ENCODE results near the gene MYH16.
"Not testable (repeated sequence)": the region's sequence is repeated elsewhere in the genome, so short reads cannot be mapped to it uniquely, and the experiment has no call there.

The MYH16 gene

GRCh38 chr7:99272476-99273045, at the start of gene MYH16:
TSS of gene MYH16 (plus strand) at chr7:99272839.
- DNase-seq = no peak

DNA sequence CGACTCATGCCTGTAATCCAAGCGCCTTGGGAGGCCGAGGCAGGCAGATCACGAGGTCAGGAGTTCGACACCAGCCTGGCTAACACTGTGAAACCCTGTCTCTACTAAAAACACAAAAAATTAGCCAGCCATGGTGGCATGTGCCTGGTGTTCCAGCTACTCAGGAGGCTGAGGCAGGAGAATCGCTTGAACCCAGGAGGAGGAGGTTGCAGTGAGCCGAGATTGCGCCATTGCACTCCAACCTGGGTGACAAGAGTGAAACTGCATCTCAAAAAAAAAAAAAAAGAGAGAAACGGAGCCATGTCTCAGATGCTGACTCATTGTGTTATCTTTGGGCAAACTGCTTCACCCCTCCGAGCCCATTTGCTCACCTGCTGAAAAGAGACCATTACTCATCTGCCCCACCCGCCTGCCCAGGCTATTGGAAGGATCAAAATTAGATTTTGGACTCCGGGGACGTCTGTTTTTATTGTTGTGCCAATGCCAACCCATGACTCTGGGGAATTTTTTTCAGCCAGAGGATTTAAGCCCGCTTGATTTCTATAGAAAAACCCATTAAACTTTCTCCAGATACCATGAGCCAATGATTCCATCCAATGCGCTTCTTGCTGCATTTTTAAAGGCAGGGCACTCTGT, 48.3 kb upstream of the MYH16 start:
- DNase-seq = not testable (repeated sequence)

GRCh38 chr7:99224899-99225265, 47.8 kb upstream of the MYH16 start:
- no peak for DNase-seq

GRCh38 chr7:99229234-99229633, 43.4 kb upstream of the MYH16 start:
- no peak for DNase-seq

DNA sequence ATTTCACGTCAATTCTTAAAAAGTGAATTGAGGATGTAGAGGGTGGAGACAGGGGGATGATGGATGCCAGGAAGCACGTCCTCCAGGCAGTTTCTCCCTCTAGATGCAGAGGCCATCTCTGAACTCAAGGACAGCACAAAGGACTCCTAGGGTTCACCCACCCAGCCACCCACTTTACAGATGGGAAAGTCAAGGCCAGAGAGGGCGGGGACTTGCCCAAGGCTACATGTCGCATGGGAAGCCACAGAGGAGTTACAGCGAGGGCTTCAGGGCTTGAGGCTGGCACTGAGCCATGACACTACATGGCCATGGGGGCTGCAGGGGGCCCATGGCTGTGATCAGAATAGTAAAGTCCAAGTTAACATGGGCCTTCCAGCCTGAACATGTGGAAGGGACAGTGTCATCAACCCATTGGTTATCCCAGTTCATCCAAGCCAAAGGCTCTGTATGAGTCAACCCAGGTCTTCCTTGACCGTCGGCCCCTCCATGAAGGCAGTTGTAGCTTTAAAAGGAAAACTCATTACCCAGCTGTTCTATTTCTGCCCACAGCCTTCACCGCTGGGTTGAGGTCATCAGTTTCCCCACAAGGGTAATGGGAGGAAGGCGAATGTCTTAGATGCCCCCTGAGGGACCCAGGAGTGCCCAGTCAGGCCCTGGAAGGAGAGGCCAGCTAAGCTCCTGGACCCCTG, 40.4 kb upstream of the MYH16 start:
- no peak for DNase-seq

DNA sequence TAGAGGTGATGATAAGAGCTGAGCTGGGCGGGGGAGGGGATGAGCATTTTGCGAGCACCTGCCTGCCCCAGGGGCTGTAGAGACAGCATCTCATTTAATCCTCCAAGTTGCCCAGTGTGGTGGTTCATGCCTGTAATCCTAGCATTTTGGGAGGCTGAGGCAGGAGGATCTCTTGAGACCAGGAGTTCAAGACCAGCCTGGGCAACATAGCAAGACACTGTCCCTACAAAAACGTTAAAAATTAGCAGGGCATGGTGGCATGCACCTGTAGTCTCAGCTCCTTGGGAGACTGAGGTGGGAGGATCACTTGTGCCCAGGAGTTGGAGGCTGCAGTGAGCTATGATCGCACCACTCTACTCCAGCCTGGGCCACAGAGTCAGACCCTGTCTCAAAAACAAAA, 39.7 kb upstream of the MYH16 start:
- DNase-seq = not testable (repeated sequence)

- no peak for DNase-seq
Observed at GRCh38 chr7:99234185-99234584, 38.5 kb upstream of the MYH16 start.

- DNase-seq = no peak
Observed at GRCh38 chr7:99235925-99236324, 36.7 kb upstream of the MYH16 start.

GRCh38 chr7:99237876-99238275, 34.8 kb upstream of the MYH16 start:
- DNase-seq = not testable (repeated sequence)

- no peak for DNase-seq
Observed at GRCh38 chr7:99238558-99239341, 33.9 kb upstream of the MYH16 start.

- no peak for DNase-seq
Observed at GRCh38 chr7:99242682-99243081, 30.0 kb upstream of the MYH16 start.

DNA sequence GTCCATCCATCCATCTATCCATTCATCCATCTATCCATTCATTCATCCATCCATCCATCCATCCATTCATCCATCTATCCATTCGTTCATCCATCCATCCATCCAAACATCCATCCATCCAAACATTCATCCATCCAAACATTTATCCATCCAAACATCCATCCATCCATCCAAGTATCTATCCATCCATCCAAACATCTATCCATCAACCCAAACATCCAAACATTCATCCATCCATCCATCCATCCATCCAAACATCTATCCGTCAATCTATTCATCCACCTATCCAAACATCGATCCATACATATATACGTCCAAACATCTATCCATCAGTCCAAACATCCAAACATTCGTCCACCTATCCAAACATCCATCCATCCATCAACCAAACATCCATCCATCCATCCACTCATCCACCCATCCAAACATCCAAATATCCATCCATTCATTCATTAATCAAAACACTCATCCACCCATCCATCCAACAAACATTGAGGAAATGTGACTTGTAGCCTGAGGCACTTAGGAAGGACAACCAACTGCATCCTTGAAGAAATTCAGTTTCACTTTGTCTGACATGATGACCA, 28.8 kb upstream of the MYH16 start:
- no peak for DNase-seq

DNA sequence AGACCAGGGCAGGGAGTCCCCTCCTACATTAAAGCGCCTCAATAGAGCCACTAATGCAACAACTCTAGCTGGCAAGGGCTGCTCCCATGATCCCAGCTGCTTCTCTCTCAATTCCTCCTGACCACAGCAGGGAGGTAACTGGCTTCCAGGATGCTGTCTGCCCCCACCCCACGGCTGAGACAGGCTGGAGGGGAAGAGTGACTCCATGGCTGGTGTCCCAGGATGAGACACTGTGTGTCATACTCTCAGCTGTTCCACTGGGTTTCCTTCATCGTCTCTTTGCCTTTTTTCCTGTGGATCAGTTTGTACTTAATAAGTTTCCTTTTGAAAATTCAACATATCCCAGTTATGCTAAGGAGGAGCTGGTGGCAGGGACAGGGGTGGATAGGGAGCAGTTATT, 27.7 kb upstream of the MYH16 start:
- DNase-seq = no peak

GRCh38 chr7:99248391-99249095, 24.1 kb upstream of the MYH16 start:
- no peak for DNase-seq

DNA sequence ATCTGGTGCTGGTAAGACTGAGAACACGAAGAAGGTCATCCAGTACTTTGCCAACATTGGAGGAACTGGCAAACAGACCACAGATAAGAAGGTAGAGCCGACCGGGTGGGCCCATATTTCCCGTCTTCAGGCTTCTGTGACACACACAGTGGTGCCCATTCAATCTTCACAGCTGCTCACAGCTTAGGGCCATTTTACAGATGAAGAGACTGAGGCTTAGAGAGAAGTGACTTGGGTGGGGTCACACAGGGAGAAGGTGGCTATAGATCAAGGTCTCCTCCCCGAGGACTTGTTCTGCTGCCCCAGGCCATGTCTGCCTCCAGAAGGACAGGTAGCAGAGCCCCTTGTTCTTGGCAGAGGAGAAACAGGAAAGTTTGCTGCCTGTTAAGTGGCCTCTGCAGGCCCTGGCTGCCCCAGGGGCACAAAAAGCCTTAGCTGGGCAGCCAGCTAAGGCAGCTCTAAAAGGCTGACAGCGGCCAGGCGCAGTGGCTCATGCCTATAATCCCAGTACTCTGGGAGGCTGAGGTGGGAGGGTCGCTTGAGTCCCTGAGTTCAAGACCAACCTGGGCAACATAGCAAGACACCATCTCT, 22.6 kb upstream of the MYH16 start:
- DNase-seq = no peak

- no peak for DNase-seq
Observed at GRCh38 chr7:99252166-99252895, 20.3 kb upstream of the MYH16 start.

DNA sequence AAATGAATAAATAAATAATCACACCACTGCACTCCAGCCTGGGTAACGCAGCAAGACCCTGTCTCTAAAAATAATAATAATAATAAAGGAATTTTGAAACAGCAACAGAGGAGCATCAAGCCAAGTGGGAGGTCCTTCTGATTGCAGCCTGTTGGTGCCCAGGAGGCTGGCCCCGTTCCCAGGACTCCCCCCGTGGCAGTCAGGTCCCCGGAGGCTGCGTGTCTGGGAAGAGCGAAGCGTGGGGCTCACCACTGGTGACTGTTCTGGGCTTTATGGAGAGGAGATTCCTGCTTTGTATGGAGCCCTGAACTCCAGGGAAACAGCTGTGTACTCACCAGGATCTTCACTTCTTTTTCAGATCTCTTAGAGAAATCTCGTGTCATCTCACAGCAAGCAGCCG, 19.3 kb upstream of the MYH16 start:
- DNase-seq = no peak

GRCh38 chr7:99254390-99254789, 18.2 kb upstream of the MYH16 start:
- DNase-seq = no peak

- DNase-seq = no peak
Observed at GRCh38 chr7:99255463-99255862, 17.2 kb upstream of the MYH16 start.

DNA sequence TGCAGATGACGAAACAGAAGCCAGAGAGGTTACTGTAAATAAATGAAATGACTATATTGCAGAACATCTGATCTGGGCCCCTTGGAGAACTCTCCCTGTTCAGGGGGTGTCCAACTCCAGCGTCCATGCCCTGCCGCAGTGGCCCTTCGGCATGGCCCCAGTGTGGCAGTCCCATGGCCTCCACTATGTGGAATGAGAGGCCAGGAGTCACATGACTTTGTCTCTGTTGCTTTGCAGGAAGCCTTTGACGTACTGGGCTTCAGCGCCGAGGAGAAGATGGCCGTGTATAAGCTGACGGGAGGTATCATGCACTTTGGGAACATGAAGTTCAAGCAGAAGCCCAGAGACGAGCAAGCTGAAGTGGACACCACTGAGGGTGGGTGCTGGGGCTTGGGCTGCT, 15.6 kb upstream of the MYH16 start:
- no peak for DNase-seq

- DNase-seq = no peak
Observed at GRCh38 chr7:99257675-99258074, 15.0 kb upstream of the MYH16 start.

DNA sequence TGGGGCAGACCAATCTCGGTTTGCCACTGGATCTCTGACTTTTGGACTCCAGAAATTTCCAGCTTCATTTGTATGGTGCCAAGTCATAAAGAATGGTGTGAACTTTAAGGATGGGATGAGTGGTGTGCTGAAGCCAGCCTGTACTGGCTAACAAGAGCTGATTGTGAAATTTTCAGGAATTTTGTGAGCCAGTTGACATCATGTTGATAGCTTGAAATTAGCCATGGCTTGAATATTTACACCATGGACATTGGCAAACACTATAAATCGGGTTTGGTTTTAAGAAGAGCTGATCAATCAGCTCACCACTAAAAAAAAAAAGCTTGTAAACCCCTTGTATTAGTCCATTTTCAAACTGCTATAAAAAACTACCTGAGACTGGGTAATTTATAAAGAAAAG, 14.1 kb upstream of the MYH16 start:
- no peak for DNase-seq

Data from activated gamma-delta T cell treated with Interleukin-2 at 50 U/mL for 16 hours (primary cell).